ENCODE measurements around the gene OLFML2A. TPM values are rescaled to one million over a fixed set of nuclear protein-coding genes. Genes with fewer than 3 reads are reported as not detected.
"Not testable (repeated sequence)": the region's sequence is repeated elsewhere in the genome, so short reads cannot be mapped to it uniquely, and the experiment has no call there.

Gene OLFML2A
- total RNA-seq = 0.31 TPM

DNA sequence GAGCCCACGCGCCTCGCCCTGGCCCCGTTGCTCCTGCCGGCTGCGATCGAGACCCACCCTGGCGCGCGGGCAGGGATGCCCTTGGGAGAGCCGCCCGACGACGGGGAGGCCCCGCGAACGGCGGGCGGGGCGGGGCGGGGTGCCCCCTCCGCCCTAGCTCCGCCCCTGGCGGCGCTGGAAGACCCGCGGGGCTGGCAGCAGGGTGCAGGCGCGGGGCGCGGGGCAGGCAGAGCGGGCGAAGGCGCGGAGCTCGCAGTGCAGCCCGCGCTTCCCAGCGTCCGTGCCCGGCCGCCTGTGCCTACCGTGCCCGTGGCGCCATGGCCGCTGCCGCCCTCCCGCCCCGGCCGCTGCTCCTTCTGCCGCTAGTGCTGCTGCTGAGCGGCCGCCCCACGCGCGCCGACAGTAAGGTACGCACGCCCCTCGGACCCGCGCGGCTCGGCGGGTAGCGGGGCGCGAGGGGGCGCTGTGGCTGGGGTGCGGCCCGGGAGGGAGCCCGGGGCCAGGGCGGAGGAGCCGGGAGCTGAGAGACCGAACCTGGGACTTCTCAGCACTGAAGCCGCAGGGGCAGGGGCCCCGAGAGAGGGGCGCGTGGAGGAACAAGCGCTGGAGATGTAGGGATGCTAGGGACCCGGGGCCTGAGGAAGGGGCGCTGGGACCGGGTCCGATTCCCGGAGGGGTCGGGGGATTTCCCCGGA, at the start of gene OLFML2A:
TSS of gene OLFML2A (plus strand) at position 180 of the 695 bp plus-strand sequence. CDS start at position 318, 138 bp downstream.
- no peaks in the 10 kb centered on the region for H3K9me3 ChIP-seq (ENCODE audit: low read depth, low read length)
- peak within 1 kb of the TSS; percentile 18 for H3K4me3 ChIP-seq (ENCODE audit: low read length)
- H3K27me3 ChIP-seq (ENCODE audit: insufficient read depth, low read length) = peaks cover 25% of the 10 kb centered on the region
- H3K4me1 ChIP-seq (ENCODE audit: insufficient read depth, low read length) = peaks cover 34% of the 10 kb centered on the region

DNA sequence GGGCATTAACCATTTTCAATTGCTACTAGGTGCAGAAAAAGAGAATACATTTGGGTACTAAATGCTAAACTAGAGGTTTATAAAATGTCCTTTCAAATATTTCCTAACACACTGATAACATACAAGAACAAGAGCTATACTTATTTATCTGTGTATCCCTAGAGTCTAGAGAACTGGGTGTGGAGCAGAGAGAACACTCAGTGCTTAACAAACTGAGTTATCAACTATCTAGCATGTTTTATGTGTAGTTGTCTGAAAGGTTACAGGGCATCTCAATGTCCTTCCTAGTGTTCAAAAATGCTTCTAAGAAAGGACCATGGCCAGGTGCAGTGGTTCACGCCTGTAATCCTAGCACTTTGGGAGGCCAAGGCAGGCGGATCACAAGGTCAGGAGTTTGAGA, 46.2 kb upstream of the OLFML2A start:
- H3K4me1 ChIP-seq (ENCODE audit: insufficient read depth, low read length) = no peaks in the 10 kb centered on the region
- H3K27me3 ChIP-seq (ENCODE audit: insufficient read depth, low read length) = no peaks in the 10 kb centered on the region
- no peaks in the 10 kb centered on the region for H3K9me3 ChIP-seq (ENCODE audit: low read depth, low read length)
- H3K4me3 ChIP-seq (ENCODE audit: low read length) = no peak overlapping the region

DNA sequence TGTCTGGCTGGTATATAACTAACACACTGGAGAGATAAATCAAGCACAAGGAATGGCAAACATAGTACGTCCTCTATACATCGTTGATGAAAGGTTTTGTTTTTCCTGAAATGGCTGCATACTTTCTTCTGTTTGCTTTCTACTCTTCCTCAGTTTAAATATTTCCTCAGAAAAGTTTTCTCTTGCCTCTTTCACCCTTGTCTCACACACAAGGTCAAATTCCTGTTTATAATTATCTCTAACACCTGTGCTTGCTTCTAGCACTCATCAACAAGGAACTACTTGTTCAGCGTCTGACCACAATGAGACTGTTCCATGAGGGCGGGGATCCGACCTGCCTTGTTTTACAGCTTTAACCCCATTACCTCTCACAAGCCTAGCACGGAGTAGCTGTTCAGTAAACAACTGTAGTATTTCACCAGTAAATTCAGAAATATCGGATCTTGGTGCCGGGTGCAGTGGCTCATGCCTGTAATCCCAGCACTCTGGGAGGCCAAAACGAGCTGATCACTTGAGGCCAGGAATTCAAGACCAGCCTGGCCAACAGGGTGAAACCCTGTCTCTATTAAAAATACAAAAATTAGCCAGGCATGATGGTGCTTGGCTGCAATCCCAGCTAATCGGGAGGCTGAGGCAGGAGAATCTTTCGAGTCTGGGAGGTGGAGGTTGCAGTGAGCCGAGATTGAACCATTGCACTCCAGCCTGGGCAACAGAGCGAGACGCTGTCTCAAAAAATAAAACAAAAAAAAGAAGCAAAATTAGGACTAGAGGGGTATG, 42.8 kb upstream of the OLFML2A start:
- Histone ChIP-seq H3K9me3 (ENCODE audit: low read depth, low read length) (no peaks in the 10 kb centered on the region), H3K27me3 (ENCODE audit: insufficient read depth, low read length) (no peaks in the 10 kb centered on the region), H3K4me1 (ENCODE audit: insufficient read depth, low read length) (no peaks in the 10 kb centered on the region), H3K4me3 (ENCODE audit: low read length) (no peak overlapping the region)

DNA sequence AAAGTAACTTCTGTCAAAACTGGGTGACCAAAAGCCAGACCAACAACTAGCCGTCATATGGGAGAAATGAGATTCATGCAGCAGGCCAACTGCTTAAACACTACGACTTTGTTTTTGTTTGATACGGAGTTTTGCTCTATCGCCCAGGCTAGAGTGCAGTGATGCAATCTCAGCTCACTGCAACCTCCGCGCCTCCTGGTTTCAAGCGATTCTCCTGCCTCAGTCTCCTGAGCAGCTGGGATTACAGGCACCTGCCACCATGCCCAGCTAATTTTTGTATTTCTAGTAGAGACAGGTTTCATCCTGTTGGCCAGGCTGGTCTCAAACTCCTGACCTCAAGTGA, 42.2 kb upstream of the OLFML2A start:
- not testable (repeated sequence) for H3K4me3 ChIP-seq (ENCODE audit: low read length); H3K9me3 ChIP-seq (ENCODE audit: low read depth, low read length); H3K4me1 ChIP-seq (ENCODE audit: insufficient read depth, low read length); H3K27me3 ChIP-seq (ENCODE audit: insufficient read depth, low read length)

DNA sequence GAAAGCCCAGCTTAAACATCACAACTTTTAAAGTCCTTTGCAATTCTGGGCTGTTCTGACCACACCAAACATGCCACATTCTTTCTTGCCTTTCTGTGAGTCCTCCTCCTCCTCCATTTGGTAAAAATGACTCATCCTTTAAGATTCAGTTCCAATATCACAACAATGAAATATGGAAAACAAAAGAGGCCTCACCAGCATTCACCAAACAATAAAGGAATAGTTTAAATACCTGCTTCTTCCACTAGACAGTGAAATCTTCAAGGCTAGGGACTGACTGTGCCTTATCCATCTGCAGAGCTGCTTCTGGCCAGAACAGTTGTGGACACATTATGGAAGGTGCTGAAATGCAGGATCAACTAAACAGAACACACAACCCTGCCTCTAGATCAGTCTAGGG, 41.8 kb upstream of the OLFML2A start:
- no peaks in the 10 kb centered on the region for H3K9me3 ChIP-seq (ENCODE audit: low read depth, low read length)
- no peak overlapping the region for H3K4me3 ChIP-seq (ENCODE audit: low read length)
- no peaks in the 10 kb centered on the region for H3K4me1 ChIP-seq (ENCODE audit: insufficient read depth, low read length)
- H3K27me3 ChIP-seq (ENCODE audit: insufficient read depth, low read length) = no peaks in the 10 kb centered on the region

DNA sequence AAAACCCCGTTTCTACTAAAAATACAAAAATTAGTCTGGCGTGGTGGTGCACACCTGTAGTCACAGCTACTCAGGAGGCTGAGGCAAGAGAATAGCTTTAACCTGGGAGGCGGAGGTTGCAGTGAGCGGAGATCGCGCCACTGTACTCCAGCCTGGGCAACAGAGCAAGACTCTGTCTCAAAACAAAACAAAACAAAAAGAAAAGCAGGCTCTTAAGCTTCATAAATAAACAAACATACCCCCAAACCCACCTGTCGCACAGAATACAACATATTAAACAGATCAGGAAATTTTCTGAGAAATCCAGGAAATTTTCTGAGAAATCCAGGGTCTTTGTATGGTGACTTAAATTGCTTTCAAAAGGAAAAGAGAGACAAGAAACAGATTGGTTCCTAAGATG, 38.9 kb upstream of the OLFML2A start:
- not testable (repeated sequence) for H3K27me3 ChIP-seq (ENCODE audit: insufficient read depth, low read length); H3K4me3 ChIP-seq (ENCODE audit: low read length); H3K4me1 ChIP-seq (ENCODE audit: insufficient read depth, low read length); H3K9me3 ChIP-seq (ENCODE audit: low read depth, low read length)

DNA sequence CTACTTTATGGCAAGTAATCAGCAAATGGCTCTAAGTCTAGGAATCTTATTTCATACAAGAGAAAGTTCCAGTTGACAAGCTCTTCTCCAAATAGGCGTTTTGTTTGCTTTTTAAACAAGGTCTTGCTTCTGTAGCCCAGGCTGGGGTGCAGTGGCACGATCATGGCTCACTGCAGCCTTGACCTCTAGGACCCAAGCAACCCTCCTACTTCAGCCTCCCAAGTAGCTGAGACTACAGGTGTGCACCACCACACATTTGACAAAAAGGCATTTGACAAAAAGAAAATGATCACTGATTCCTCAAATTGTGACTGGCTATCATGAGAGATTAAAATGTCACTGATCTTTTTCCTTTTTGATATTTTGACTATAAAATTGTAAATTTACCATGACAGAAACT, 37.6 kb upstream of the OLFML2A start:
- Histone ChIP-seq H3K4me3 (ENCODE audit: low read length) (no peak overlapping the region), H3K4me1 (ENCODE audit: insufficient read depth, low read length) (no peaks in the 10 kb centered on the region), H3K27me3 (ENCODE audit: insufficient read depth, low read length) (no peaks in the 10 kb centered on the region), H3K9me3 (ENCODE audit: low read depth, low read length) (no peaks in the 10 kb centered on the region)

DNA sequence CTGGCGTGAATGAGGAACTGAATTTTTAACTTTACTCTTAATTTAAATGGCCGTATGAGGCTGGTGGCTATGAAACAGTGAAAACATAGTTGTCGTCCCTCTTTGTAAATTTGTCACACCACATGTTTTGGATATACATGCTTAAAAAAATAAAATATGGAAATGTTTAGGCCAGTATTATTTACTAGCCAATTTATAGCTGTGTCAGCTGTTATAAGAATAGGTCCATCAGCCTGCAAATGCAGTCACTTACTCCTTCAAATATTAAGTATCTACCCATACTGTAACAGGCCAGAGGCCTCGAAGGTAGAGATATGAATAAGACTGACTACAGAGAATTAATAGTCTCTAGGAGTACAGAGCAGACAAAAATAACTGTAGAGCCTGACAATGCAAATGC, 35.8 kb upstream of the OLFML2A start:
- no peaks in the 10 kb centered on the region for H3K4me1 ChIP-seq (ENCODE audit: insufficient read depth, low read length)
- H3K4me3 ChIP-seq (ENCODE audit: low read length) = no peak overlapping the region
- no peaks in the 10 kb centered on the region for H3K27me3 ChIP-seq (ENCODE audit: insufficient read depth, low read length)
- H3K9me3 ChIP-seq (ENCODE audit: low read depth, low read length) = no peaks in the 10 kb centered on the region

DNA sequence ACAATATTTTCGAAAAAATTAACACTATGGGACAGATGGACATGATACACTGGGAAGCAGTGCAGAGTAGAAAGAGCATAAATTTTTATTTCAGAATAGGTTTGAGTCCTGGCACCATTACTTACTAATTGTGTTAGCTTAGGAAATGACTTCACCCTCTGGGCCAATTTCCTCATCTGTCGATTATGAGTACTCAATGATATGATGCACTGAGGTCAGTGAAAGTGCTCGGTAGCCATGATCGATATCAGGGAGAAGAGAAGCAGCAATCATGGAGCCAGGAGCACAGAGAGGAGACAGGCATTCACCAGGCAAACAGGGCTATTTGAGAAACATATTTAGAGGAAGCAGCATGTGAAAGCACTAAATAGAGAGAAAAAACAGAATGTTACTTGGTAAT, 35.3 kb upstream of the OLFML2A start:
- Histone ChIP-seq H3K4me3 (ENCODE audit: low read length) (no peak overlapping the region), H3K9me3 (ENCODE audit: low read depth, low read length) (no peaks in the 10 kb centered on the region), H3K4me1 (ENCODE audit: insufficient read depth, low read length) (no peaks in the 10 kb centered on the region), H3K27me3 (ENCODE audit: insufficient read depth, low read length) (no peaks in the 10 kb centered on the region)

DNA sequence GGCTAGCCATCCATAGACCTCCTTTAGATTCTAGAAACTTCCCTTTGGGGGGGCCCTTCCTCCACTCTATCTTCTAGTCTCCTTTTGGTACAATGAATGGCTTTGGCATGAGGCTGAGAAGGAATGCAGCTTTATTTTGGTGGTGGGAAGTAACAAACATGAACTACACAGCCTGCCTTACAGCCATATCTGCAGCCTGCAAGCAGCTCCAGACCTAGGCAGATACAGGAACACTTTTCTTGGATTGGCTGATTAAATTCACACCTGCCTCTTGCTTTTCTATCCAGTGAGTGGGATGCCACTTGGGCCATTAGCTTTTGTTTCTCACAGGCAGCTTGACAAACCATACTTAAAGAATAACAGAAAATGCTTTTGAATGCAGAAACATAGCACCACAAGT, 34.0 kb upstream of the OLFML2A start:
- Histone ChIP-seq H3K9me3 (ENCODE audit: low read depth, low read length) (no peaks in the 10 kb centered on the region), H3K27me3 (ENCODE audit: insufficient read depth, low read length) (no peaks in the 10 kb centered on the region), H3K4me1 (ENCODE audit: insufficient read depth, low read length) (no peaks in the 10 kb centered on the region), H3K4me3 (ENCODE audit: low read length) (no peak overlapping the region)

DNA sequence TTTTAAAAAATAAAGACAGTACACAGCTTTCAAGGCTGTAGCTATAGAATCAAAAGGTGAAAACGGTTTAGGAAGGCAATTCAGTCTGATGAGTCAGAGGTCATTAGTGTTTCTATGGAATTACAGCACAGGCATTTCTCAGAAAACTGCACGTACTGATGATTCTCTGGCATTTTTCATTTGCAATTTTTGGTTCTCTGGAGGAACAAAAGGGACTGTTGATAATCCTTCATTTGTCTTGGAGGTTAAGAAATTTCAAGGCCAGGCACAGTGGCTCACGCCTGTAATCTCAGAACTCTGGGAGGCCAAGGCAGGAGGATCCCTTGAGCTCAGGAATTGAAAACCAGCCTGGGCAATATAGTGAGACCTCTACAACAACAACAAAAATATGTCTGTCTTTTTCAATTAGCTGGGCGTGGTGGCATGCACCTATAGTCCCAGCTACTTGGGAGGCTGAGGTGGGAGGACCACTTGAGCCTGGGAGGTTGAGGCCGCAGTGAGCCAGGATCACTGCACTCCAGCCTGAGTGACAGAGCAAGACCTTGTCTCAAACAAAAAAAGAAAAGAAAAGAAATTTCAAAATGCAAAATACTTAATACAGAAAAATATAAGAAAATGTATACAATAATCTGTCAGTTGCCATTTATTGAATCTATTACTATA, 33.1 kb upstream of the OLFML2A start:
- H3K4me1 ChIP-seq (ENCODE audit: insufficient read depth, low read length) = no peaks in the 10 kb centered on the region
- H3K9me3 ChIP-seq (ENCODE audit: low read depth, low read length) = no peaks in the 10 kb centered on the region
- H3K4me3 ChIP-seq (ENCODE audit: low read length) = no peak overlapping the region
- no peaks in the 10 kb centered on the region for H3K27me3 ChIP-seq (ENCODE audit: insufficient read depth, low read length)

DNA sequence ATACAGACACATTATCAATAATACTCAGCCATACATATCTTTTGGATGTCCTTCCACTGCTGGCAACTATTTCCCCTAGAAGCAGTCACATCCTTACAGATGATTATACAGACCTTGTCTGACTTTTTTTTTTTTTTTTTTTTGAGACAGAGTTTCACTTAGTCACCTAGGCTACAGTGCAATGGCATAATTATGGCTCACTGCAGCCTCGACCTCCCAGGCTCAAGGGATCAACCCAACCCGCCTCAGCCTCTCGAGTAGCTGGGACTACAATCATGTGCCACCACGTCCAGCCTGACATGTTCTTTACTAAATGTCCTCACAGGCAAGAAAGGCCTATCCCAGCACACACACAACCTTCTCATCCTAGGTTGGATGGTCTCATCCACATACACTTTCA, 29.9 kb upstream of the OLFML2A start:
- H3K9me3 ChIP-seq (ENCODE audit: low read depth, low read length) = no peaks in the 10 kb centered on the region
- no peaks in the 10 kb centered on the region for H3K27me3 ChIP-seq (ENCODE audit: insufficient read depth, low read length)
- no peaks in the 10 kb centered on the region for H3K4me1 ChIP-seq (ENCODE audit: insufficient read depth, low read length)
- H3K4me3 ChIP-seq (ENCODE audit: low read length) = no peak overlapping the region

DNA sequence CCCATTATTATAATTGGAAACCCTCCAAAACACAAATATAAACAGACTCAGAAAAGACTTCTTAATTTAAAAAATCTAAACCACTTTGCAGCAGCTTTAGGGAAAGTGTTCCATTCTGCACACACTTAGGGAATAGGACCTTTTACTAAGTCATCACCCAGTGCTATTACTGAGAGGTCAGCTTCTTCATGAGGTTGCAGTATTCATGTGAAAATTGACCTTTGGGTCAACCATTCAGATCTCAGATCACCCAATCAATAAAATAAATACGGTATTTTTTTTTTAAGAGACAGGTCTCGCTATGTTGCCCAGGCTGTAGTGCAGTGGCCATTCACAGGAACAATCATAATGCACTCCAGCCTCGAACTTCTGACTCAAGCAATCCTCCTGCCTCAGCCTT, 27.6 kb upstream of the OLFML2A start:
- H3K9me3 ChIP-seq (ENCODE audit: low read depth, low read length) = no peaks in the 10 kb centered on the region
- H3K27me3 ChIP-seq (ENCODE audit: insufficient read depth, low read length) = no peaks in the 10 kb centered on the region
- H3K4me1 ChIP-seq (ENCODE audit: insufficient read depth, low read length) = no peaks in the 10 kb centered on the region
- H3K4me3 ChIP-seq (ENCODE audit: low read length) = no peak overlapping the region

DNA sequence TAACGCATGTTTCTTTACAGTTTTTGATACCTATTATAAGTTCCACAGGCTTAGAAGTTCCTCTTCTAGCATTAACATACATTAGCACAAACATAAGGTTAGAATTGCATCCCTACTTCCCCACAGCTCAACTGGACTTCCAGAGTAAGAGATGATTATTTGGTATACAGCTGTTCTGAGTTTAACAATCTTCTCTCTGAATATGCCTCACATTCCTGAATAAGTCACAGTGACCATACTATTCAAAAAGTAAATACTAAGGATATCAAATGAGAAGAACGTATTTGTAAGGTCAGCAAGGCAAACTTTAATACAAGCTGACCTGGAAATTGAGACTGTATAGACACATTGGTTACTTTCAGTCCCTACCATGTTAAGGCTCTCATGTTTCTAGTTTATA, 27.2 kb upstream of the OLFML2A start:
- Histone ChIP-seq H3K4me1 (ENCODE audit: insufficient read depth, low read length) (no peaks in the 10 kb centered on the region), H3K27me3 (ENCODE audit: insufficient read depth, low read length) (peaks cover 2% of the 10 kb centered on the region), H3K4me3 (ENCODE audit: low read length) (no peak overlapping the region), H3K9me3 (ENCODE audit: low read depth, low read length) (no peaks in the 10 kb centered on the region)

DNA sequence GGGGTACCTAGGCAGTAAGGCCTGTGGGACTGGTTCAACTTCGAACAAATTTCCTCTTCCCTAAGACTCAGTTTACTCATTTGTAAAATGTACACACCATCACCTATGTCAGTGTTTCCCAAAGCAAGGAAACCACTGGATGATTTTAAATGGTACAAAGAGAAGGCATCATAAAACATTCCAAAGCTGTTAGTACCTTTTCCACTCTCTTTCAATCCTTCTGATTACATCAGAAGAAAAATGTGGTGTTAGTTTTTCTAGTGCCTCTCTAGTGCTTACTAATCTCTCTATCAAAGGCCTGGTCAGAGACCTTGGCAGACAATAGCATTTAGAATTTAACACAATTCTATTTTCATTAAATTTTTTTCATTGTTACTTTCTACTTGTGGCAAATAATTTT, 24.0 kb upstream of the OLFML2A start:
- H3K4me3 ChIP-seq (ENCODE audit: low read length) = no peak overlapping the region
- no peaks in the 10 kb centered on the region for H3K9me3 ChIP-seq (ENCODE audit: low read depth, low read length)
- H3K27me3 ChIP-seq (ENCODE audit: insufficient read depth, low read length) = peaks cover 12% of the 10 kb centered on the region

More for the DNA sequence above, 24.0 kb upstream of the OLFML2A start:
- peaks cover 14% of the 10 kb centered on the region for H3K4me1 ChIP-seq (ENCODE audit: insufficient read depth, low read length)

All from mononuclear cell (primary cell).